ENCODE data around the gene NRL. TPM values are rescaled to one million over a fixed set of nuclear protein-coding genes. Genes with fewer than 3 reads are reported as not detected.

NRL gene
- total RNA-seq, 1 donor from 2014 or later, result 2.3 TPM

- Mint-ChIP-seq H3K36me3 (ENCODE audit: insufficient read depth) (peaks cover 8% of the 10 kb centered on the region), H3K9me3 (ENCODE audit: low read depth) (no peaks in the 10 kb centered on the region), H3K4me3 (ENCODE audit: low read depth) (no peak overlapping the region), H3K27me3 (no peaks in the 10 kb centered on the region), H3K27ac (no peak overlapping the region), H3K4me1 (ENCODE audit: low read depth) (peaks cover 14% of the 10 kb centered on the region)
- TF ChIP-seq, protein P1, sequence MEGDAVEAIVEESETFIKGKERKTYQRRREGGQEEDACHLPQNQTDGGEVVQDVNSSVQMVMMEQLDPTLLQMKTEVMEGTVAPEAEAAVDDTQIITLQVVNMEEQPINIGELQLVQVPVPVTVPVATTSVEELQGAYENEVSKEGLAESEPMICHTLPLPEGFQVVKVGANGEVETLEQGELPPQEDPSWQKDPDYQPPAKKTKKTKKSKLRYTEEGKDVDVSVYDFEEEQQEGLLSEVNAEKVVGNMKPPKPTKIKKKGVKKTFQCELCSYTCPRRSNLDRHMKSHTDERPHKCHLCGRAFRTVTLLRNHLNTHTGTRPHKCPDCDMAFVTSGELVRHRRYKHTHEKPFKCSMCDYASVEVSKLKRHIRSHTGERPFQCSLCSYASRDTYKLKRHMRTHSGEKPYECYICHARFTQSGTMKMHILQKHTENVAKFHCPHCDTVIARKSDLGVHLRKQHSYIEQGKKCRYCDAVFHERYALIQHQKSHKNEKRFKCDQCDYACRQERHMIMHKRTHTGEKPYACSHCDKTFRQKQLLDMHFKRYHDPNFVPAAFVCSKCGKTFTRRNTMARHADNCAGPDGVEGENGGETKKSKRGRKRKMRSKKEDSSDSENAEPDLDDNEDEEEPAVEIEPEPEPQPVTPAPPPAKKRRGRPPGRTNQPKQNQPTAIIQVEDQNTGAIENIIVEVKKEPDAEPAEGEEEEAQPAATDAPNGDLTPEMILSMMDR (IDR thresholded peaks at IDR 0.05; ENCODE audit: unreplicated experiment), result no peak
- DNase-seq (ENCODE audit: low spot score, unreplicated experiment), result no peak
Measured at GRCh38 chr14:24098229-24098926, 16.4 kb downstream of the NRL start.

DNA sequence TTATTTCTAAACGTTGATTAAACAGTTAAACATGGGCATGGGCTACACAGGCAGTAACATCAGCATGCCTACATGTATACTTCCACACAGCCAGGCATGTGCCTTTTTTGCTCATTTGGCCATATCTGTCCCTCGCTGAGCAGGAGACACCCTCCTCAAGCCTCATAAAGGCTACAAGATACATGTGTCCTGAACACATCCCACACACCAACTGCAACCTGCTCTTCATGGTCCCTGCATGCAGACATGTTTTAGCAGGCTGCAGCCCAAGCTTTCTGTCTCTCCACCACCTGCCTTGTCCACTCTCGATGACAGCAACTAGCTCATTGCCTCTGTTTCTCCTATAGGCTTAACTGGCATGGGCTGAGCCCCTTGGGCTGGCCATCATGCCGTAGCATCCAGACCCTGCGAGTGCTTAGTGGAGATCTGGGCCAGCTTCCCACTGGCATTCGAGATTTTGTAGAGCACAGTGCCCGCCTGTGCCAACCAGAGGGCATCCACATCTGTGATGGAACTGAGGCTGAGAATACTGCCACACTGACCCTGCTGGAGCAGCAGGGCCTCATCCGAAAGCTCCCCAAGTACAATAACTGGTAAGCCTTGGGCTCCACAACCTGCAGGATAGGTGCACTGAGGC is 18.1 kb downstream of the NRL start:
- TF ChIP-seq, protein P1 (IDR thresholded peaks at IDR 0.05; ENCODE audit: unreplicated experiment), result no peak

DNA sequence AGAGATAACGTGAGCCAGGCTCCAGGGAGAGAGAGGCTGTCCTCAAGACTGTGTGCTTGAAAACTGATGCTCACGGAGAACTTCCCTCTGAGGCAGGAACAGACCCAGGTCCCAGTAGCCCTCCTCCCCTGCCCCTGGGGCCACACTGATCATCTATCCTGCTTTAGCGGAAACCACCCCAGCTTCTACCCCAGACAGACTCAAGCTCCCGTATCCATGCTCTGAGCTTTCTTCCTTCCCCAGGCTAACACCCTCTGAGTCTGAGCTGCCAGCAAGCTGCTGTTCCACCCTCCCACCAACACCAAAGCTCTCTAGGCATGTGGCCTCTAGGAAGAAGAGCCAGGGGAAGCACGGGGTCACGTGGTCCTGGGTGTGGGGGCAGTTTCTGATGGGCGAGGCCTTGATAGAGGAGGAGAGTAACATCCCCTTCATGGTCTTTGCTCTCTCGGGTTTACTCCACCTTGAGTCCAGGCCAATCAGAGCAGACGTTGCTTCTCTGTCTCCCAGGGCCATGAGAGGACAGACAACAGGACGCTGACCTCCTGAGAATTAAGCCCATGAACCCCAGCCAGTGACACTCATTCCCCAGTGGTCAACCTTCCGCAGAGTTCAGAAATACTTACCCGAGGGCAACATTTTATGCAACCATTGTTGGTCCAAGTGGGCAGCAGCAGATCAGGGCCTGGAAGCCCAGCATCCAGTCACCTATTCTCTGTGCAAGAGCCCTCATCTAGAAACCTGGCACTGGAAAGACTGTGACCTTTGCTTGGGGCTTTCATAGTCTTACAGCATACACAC is 19.3 kb downstream of the NRL start:
- Mint-ChIP-seq H3K9me3 (ENCODE audit: low read depth) (no peaks in the 10 kb centered on the region), H3K4me3 (ENCODE audit: low read depth) (peak overlapping the region; percentile 96), H3K27me3 (no peaks in the 10 kb centered on the region), H3K4me1 (ENCODE audit: low read depth) (peaks cover 14% of the 10 kb centered on the region), H3K36me3 (ENCODE audit: insufficient read depth) (peaks cover 3% of the 10 kb centered on the region), H3K27ac (peak overlapping the region; percentile 96)
- TF ChIP-seq, protein P1 (IDR thresholded peaks at IDR 0.05; ENCODE audit: unreplicated experiment), result no peak
- no peak for DNase-seq (ENCODE audit: low spot score, unreplicated experiment)

More for the DNA sequence above, 18.1 kb downstream of the NRL start:
- Mint-ChIP-seq H3K4me1 (ENCODE audit: low read depth) (peaks cover 14% of the 10 kb centered on the region), H3K27ac (no peak overlapping the region), H3K36me3 (ENCODE audit: insufficient read depth) (peaks cover 4% of the 10 kb centered on the region), H3K9me3 (ENCODE audit: low read depth) (no peaks in the 10 kb centered on the region), H3K27me3 (no peaks in the 10 kb centered on the region), H3K4me3 (ENCODE audit: low read depth) (peak overlapping the region; percentile 12)
- no peak for DNase-seq (ENCODE audit: low spot score, unreplicated experiment)

DNA sequence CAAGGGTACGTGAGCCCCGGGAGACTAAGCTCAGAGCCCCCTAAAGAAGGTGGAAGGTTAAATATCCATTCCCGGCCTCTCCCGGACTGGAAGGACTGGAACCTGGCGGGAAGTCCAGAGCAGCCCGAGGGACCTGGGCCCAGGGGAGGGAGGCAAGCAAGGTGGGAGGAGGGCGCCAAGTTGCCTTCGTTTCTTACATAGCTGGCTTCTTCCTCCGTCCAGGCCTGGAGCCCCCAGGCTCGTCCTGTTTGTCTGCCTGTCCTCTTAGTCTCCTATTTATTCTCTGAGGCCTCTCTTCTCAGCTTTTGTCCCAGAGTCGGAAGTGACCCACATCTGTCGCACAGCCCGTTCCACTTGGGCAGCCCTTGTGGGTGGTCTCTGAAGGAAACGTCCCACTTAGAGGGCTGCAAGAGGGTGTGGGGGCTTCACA is 19.9 kb downstream of the NRL start:
- Mint-ChIP-seq H3K27me3 (no peaks in the 10 kb centered on the region), H3K36me3 (ENCODE audit: insufficient read depth) (peaks cover 1% of the 10 kb centered on the region), H3K9me3 (ENCODE audit: low read depth) (no peaks in the 10 kb centered on the region), H3K27ac (peak overlapping the region; percentile 96), H3K4me1 (ENCODE audit: low read depth) (peaks cover 14% of the 10 kb centered on the region), H3K4me3 (ENCODE audit: low read depth) (peak overlapping the region; percentile 96)
- DNase-seq (ENCODE audit: low spot score, unreplicated experiment), result no peak
- TF ChIP-seq, protein P1 (IDR thresholded peaks at IDR 0.05; ENCODE audit: unreplicated experiment), result no peak
